HG02938 (cell line): ENCODE measurements around the gene OSCP1.
A peak's percentile ranks its signal among the peaks of the same experiment; 100 is the strongest.
"Not testable (repeated sequence)": the region's sequence is repeated elsewhere in the genome, so short reads cannot be mapped to it uniquely, and the experiment has no call there.

Experiments
- ATAC-seq: cut with Tn5 transposase; IDR thresholded peaks from one replicate; pipeline ENCODE4 v1.9.1; 2021; ENCODE audit warnings: mild to moderate bottlenecking, moderate library complexity; ENCODE audit not compliant: unreplicated experiment

Gene OSCP1

GRCh38 chr1:36450270-36450918 is at the start of gene OSCP1:
OSCP1 (minus strand) TSS chr1:36450451; CDS start chr1:36450369, 82 bp downstream.
- peak; percentile 96 for ATAC-seq

GRCh38 chr1:36497207-36497606 is 47.0 kb upstream of the OSCP1 start:
- ATAC-seq: no peak

- ATAC-seq: no peak
These were observed 44.7 kb upstream of the OSCP1 start for GRCh38 chr1:36494971-36495370.

- ATAC-seq: no peak
These were observed 43.3 kb upstream of the OSCP1 start for GRCh38 chr1:36493524-36493923.

GRCh38 chr1:36492491-36492890 is 42.2 kb upstream of the OSCP1 start:
- no peak for ATAC-seq

- ATAC-seq: not testable (repeated sequence)
These were observed 39.2 kb upstream of the OSCP1 start for GRCh38 chr1:36489258-36490051.

- ATAC-seq: no peak
These were observed 37.7 kb upstream of the OSCP1 start for GRCh38 chr1:36487906-36488305.

- ATAC-seq: not testable (repeated sequence)
These were observed 37.1 kb upstream of the OSCP1 start for GRCh38 chr1:36487336-36487725.

GRCh38 chr1:36486439-36487335 is 36.4 kb upstream of the OSCP1 start:
- ATAC-seq: no peak

- no peak for ATAC-seq
These were observed 35.8 kb upstream of the OSCP1 start for GRCh38 chr1:36486093-36486438.

- ATAC-seq: no peak
These were observed 33.8 kb upstream of the OSCP1 start for GRCh38 chr1:36484099-36484498.

GRCh38 chr1:36482724-36483388 is 32.6 kb upstream of the OSCP1 start, which contains the start of gene CSF3R:
CSF3R (minus strand) TSS chr1:36482913; CDS start chr1:36479496, 3,417 bp downstream.
- ATAC-seq: no peak

GRCh38 chr1:36481771-36482723 is 31.8 kb upstream of the OSCP1 start:
- ATAC-seq: no peak

- no peak for ATAC-seq
These were observed 30.8 kb upstream of the OSCP1 start for GRCh38 chr1:36481091-36481490.

- ATAC-seq: no peak
These were observed 29.9 kb upstream of the OSCP1 start for GRCh38 chr1:36480161-36480560.

GRCh38 chr1:36479505-36480051 is 29.3 kb upstream of the OSCP1 start:
- no peak for ATAC-seq

GRCh38 chr1:36477615-36478014 is 27.4 kb upstream of the OSCP1 start:
- not testable (repeated sequence) for ATAC-seq

- no peak for ATAC-seq
These were observed 26.7 kb upstream of the OSCP1 start for GRCh38 chr1:36476945-36477344.

GRCh38 chr1:36475910-36476604 is 25.8 kb upstream of the OSCP1 start:
- ATAC-seq: no peak
